GM18499 (cell line): ENCODE data around the gene RPL12.

Experiments
- ATAC-seq: cut with Tn5 transposase; IDR thresholded peaks from one replicate; pipeline ENCODE4 v1.9.1; 2021; ENCODE audit warnings: moderate number of reproducible peaks; ENCODE audit not compliant: insufficient read depth, unreplicated experiment

RPL12 gene

GRCh38 chr9:127444921-127445850 is 6.0 kb downstream of the RPL12 start:
- no peak for ATAC-seq

DNA sequence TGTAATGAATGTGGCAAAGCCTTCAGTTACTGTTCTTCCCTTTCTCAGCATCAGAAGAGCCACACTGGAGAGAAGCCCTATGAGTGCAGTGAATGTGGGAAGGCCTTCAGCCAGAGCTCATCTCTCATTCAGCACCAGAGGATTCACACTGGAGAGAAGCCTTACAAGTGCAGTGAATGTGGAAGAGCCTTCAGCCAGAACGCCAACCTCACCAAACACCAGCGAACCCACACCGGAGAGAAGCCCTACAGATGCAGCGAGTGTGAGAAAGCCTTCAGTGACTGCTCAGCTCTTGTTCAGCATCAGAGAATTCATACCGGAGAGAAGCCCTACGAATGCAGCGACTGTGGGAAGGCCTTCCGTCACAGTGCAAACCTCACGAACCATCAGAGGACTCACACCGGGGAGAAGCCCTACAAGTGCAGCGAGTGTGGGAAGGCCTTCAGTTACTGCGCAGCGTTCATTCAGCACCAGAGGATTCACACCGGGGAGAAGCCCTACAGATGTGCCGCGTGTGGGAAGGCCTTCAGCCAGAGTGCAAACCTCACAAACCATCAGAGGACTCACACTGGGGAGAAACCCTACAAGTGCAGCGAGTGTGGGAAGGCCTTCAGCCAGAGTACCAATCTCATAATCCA is 6.8 kb downstream of the RPL12 start:
- ATAC-seq = no peak

DNA sequence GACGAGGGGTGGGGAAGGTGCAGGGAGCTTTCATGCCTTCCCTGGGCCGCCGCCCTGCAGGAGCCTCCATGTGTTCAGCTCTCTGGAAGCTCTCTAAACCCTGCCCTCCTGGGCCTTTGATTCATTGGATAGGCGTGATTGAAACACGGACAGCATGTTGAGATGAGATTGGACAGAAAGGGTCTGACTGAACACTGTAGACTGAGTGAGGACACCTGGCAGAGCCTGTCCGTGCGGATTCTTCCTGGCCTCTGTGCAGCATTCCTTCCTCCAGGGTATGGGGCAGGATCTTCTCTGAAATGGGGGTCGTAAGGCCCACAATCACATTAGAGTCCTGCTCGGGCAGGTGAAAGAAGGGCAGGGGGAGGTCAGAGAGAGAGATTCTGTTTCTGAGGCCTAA is 12.8 kb downstream of the RPL12 start:
- no peak for ATAC-seq

GRCh38 chr9:127437497-127438264 is 13.5 kb downstream of the RPL12 start:
- ATAC-seq = no peak

DNA sequence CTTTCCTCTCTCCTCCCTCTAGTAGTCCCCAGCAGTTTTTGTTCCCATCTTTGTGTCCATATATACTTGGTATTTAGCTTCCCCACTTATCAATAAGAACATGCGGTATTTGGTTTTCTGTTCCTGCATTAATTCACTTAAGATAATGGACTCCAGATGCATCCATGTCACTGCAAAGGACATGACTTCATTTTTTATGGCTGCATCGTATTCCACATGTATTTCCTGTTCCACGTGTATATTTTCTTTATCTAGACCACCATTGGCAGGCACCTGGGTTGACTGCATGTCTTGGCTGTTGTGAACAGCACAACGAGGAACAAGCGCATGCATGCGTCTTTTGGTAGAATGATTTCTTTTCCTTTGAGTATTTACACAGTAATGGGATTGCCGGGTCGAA is 20.8 kb downstream of the RPL12 start:
- ATAC-seq = no peak

DNA sequence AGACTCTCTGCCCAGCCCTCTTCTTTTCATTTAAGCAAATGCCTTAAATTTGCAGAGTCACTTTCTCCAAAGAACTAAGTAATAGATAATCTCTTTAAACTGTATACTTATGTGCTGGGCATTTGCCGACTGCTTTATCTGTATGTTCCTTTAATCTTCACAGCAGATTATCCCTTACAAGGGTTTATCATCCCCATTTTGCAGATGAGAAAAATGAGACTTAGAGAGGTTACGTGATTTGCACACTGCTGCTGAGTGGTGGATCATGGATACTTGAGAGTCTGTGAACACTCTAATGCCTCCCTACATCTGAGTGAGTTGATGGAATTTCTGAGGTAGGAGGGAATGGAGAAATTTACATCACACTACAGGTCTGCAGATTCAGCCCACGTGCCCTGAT is 22.9 kb downstream of the RPL12 start:
- no peak for ATAC-seq

DNA sequence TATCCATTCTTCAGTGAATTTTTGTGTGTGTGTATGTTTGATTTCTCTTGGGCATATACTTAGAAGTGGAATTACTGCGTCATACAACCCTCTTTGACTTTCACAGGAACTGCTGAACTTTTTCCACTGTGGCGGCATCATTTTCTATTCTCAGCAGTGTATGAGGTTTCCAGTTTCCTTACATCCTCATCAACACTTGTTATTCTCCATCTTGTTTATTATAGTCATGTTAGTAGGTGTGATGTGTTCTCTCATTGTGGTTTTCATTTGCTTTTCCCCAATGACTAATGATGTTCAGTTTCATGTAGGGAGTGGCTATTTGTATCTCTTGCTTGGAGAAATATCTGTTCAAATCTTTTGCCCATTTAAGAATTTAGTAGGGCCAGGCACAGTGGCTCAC is 24.4 kb downstream of the RPL12 start:
- no peak for ATAC-seq

DNA sequence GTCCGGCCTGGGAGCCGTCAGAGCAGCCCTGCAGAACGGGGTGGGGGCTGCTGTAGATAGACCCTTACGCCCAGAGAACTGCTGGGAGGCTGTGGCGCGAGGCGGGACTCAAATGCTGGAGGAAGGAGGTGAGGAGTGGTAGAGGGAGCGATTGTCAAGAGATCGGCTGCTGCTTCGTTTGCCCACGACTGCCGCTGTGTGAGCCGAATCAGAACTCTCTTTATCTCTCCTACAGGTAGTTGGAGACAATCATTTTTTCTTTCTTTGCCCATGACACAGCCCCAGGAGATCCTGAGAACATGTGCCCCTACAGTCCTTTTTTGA is 26.6 kb downstream of the RPL12 start:
- no peak for ATAC-seq

DNA sequence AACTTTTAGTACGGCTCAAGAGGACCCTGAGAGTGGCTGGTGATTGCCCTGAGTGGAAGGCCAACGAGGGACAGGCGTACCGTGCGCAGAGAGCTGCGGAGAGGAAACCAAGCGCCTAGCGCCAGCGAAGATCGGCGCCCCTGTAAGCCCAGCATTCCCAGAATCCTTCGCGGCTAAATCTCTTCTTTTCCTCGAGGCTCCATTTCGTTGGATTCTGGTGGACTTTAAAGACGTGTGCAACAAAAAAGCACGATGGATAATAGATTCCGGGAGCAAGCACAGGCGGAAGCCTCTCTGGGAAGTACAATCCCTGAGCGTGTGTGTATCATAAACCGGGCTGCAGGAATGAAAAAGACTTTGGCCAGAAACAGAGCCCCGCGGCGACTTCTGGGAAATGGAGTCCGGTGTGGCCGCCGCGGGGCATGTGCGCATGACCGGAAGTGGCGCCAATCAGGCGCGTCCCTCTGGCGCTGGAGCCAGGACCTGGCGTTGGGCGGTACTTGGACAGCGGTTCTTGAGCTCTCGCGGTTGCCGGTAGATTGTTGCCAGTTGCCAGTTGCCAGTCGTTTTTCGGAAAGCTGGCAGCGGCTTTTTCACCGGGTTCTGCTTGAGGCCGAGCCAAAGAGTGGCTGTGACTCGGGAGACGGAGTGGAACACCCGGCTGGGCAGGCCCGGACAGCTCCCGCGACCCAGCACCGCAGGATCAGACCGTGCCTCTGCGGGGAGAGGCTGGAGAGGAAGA is 27.1 kb downstream of the RPL12 start, which contains the start of gene ZNF79:
Gene ZNF79 (plus strand): TSS at position 449 of the 742 bp plus-strand sequence. CDS start 406 bp downstream, outside the sequence.
- ATAC-seq = no peak

- no peak for ATAC-seq
These were observed 27.7 kb downstream of the RPL12 start for GRCh38 chr9:127423476-127423933.

GRCh38 chr9:127422787-127423186 is 28.4 kb downstream of the RPL12 start:
- ATAC-seq = no peak

GRCh38 chr9:127422133-127422782 is 28.9 kb downstream of the RPL12 start:
- no peak for ATAC-seq

DNA sequence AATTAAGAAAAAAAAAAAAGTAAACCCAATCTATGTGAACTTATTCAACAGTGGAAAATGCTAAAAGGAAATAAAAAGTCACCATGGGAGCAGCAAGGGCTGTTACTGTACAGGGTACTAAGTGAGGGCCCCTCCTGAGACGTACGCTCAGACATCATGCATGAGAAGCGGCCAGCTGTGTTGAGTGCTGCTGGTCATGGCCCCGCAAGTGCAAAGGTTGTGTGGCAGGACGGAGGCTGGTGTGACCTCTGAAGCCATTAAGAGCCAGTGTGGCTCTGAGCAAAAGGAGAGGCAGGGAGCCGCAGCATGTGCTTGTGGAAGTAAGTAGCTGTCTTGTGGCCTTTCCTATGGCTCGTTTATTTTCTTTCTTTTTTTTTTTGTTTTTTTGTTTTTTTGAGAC is 30.1 kb downstream of the RPL12 start:
- no peak for ATAC-seq

DNA sequence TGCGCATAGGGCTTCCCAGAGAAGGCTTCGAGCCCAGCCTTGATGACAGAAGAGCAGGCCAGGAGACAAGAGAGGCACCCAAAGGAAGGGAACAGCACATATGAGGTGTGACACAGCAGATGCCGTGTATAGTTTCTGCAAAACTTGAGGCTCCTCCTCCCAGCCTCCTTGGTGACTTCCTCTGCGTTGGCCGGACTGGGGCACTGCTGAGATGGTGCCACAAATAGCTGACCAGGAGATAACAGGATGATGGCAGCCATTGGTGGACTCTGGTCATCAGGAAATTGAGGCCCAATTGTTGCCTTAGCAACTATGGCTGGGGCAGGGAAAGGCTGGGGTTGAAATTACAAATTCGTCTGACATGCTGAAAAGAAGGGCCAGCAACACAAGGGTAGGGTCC is 31.9 kb downstream of the RPL12 start:
- ATAC-seq = no peak

GRCh38 chr9:127418037-127418471 is 33.2 kb downstream of the RPL12 start:
- ATAC-seq = no peak

GRCh38 chr9:127417131-127418036 is 33.8 kb downstream of the RPL12 start:
- ATAC-seq = no peak

DNA sequence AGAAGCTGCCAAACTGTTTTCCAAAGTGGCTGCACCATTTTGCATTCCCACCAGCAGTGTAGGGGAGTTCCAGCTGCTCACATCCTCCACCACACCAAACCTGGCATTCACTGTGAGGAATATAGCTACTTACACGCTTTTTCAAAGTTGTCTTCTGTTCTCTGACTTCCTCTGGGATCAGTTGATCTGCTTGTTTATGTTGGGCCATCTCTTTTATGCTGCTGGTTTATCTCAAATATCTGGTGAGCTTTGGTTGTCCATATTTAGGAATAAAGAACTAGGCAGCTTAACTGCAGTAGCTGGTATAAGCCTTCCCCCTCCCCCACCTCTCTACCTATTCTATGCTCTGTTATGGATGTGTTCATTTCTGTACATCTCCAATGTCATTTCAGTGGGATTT is 35.5 kb downstream of the RPL12 start:
- ATAC-seq = no peak

DNA sequence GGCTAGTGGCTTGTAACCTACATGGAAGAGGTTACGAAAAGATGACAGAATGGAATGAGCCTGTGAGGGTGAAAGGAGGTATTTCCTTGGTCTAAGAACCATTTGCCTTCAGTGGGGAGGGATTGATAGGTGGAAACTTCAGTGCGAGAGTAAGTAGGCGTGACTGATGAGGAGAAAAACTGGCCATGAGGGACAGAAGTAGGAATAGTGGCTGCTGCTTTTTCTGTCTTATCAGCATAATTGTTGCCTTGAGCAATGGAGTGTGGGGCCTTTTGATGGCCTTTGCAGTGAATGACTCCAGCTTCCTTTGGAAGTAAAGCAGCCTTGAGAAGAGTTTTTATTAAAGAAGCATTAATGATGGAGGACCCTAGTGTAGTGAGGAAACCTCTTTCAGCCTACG is 36.1 kb downstream of the RPL12 start:
- no peak for ATAC-seq

DNA sequence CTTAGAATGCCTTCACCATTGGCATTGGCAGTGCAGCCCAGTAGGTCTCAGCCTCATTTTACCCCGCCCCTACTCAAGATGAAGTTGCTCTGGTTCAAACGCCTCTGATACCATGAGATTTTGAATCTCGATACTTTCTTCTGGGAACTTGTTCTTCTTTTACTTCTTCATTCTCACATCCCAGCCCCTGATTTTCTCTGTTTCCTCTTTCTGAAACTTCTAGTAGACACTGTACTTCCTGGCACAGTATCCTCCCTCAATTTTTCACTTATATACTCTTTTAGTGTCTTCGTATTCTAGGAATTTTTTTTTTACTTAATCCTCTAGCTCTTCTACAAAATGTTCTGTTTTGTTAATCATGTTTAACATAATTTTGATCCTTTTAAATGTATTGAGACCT is 40.1 kb downstream of the RPL12 start:
- no peak for ATAC-seq
